AG04450 (cell line): Measurements from ENCODE around the gene PDLIM5. TPM values are rescaled to one million over a fixed set of nuclear protein-coding genes. Genes with fewer than 3 reads are reported as not detected.

ENCODE experiments used
- CTCF ChIA-PET: fragments of 300-600, 350-600 bp; formaldehyde crosslinking; extraction: SDS; loops from one replicate; lab custom pipeline; 2022; ENCODE audit warnings: antibody characterized with exemption, inconsistent platforms; lab: Charles Lee
- POLR2A ChIA-PET: fragments of 350-600 bp; formaldehyde crosslinking; extraction: SDS; loops from one replicate; lab custom pipeline; 2021; ENCODE audit warnings: antibody characterized with exemption, inconsistent platforms; lab: Yijun Ruan, JAX
- DNase-seq: peaks from one replicate; pipeline ENCODE4 v3.0.0-alpha.2; 2011; ENCODE audit warnings: low read depth, low spot score
- H3K27ac ChIP-seq: one replicate; pipeline ENCODE4 v1.5.1; 2012; ENCODE audit warnings: low read depth, low read length, control low read depth
- H3K27me3 ChIP-seq: one replicate; pipeline ENCODE4 v1.6.0; 2012; ENCODE audit warnings: low read length; ENCODE audit not compliant: control insufficient read depth, insufficient read depth
- H3K4me3 ChIP-seq: 2 replicates; pipeline ENCODE4 v1.5.1; 2011; ENCODE audit warnings: mild to moderate bottlenecking, low read depth, low read length, control low read depth
- H3K9me3 ChIP-seq: 2 replicates; pipeline ENCODE4 v1.5.1; 2012; ENCODE audit warnings: low read length; ENCODE audit not compliant: control insufficient read depth, insufficient read depth
- CTCF ChIP-seq: IDR thresholded peaks from 2 replicates; pipeline ENCODE4 v1.5.1; 2011; ENCODE audit warnings: low read depth, low read length, control low read depth, inconsistent platforms
- polyA plus RNA-seq: library from polyadenylated mRNA; depleted of rRNA; stranded (reverse); fragments of >200 nt; gene quantifications from 2 replicates; pipeline ENCODE4 v1.2.3, GENCODE V29; 2011

PDLIM5 gene
- polyA plus RNA-seq, 1 experiment, result 81.5 TPM

DNA sequence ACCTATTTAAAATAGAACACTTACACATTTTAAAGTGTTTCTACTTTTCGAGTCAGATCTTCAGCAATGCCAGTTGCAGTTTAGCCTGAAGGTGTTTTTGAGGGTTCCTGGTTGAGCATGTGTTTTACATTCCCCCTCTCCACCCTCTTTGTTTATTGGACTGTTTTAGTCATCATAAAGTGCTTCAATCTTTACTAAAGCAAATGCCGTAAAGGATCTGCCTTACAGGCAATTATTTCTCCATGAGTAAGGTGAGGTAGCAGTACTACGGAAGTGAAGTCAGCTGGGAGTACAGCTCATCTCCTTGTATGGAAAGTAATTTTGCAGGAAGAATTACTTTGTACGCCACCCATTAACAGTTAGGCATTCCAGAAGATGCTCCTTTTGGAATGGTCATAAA lies 36.9 kb downstream of the PDLIM5 start:
- no peak overlapping the region for H3K4me3 ChIP-seq
- CTCF ChIA-PET, result no interaction called here
- H3K27me3 ChIP-seq, result no peaks in the 10 kb centered on the region
- DNase-seq, result peak; percentile 45
- no peaks in the 10 kb centered on the region for H3K9me3 ChIP-seq
- no peak overlapping the region for H3K27ac ChIP-seq
- POLR2A ChIA-PET, result interaction anchor here (1.1 kb wide), 1 partner anchor 19 kb away, joined by 5 read pairs; no protein-coding TSS in a partner anchor
- no peak for TF ChIP-seq CTCF

GRCh38 chr4:94489098-94489497 lies 37.4 kb downstream of the PDLIM5 start:
- ChIA-PET POLR2A (interaction anchor here (1.1 kb wide), 1 partner anchor 19 kb away, joined by 5 read pairs; no protein-coding TSS in a partner anchor), CTCF (no interaction called here)
- Histone ChIP-seq H3K9me3 (no peaks in the 10 kb centered on the region), H3K27me3 (no peaks in the 10 kb centered on the region), H3K4me3 (no peak overlapping the region), H3K27ac (no peak overlapping the region)
- TF ChIP-seq CTCF, result no peak
- no peak for DNase-seq

DNA sequence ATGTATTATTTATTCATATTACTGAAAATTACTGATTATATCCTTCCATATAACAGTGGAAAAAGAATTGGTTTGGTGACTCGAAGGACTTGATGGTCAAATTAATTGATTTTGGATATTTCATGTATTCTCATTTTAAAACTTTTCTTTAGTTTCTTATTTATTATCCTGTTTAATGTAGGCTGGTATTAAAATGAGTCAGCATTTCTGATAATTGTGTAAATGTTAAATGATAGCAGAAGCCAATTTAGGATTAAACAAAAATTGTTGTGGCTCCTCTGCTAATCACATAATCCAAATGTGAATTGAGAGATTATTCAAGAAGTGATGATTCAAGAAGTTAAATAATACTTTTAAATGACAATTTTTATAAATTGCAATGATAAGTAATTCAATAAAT lies 38.7 kb downstream of the PDLIM5 start:
- no peaks in the 10 kb centered on the region for H3K27me3 ChIP-seq
- DNase-seq, result no peak
- ChIA-PET POLR2A (no interaction called here), CTCF (no interaction called here)
- H3K4me3 ChIP-seq, result no peak overlapping the region
- no peak overlapping the region for H3K27ac ChIP-seq
- no peak for TF ChIP-seq CTCF
- H3K9me3 ChIP-seq, result no peaks in the 10 kb centered on the region

- DNase-seq, result no peak
- H3K27me3 ChIP-seq, result no peaks in the 10 kb centered on the region
- POLR2A ChIA-PET, result no interaction called here
- CTCF ChIA-PET, result no interaction called here
- TF ChIP-seq CTCF, result no peak
- no peak overlapping the region for H3K27ac ChIP-seq
- no peaks in the 10 kb centered on the region for H3K9me3 ChIP-seq
- H3K4me3 ChIP-seq, result no peak overlapping the region
These were observed 39.6 kb downstream of the PDLIM5 start for GRCh38 chr4:94491322-94491721.

GRCh38 chr4:94495408-94495807 lies 43.7 kb downstream of the PDLIM5 start:
- ChIA-PET CTCF (no interaction called here), POLR2A (no interaction called here)
- H3K27ac ChIP-seq, result no peak overlapping the region
- no peaks in the 10 kb centered on the region for H3K27me3 ChIP-seq
- no peaks in the 10 kb centered on the region for H3K9me3 ChIP-seq
- no peak for DNase-seq
- TF ChIP-seq CTCF, result no peak
- no peak overlapping the region for H3K4me3 ChIP-seq
